Measurements from ENCODE around the gene RRP15. TPM values are rescaled to one million over a fixed set of nuclear protein-coding genes. Genes with fewer than 3 reads are reported as not detected.
A peak's percentile ranks its signal among the peaks of the same experiment; 100 is the strongest.

Gene RRP15
- total RNA-seq, 4 donors from 2014 or later, result 13.1 to 27.4 (median 18.8) TPM

GRCh38 chr1:218357893-218358232 is 72.8 kb downstream of the RRP15 start:
- intact Hi-C loops (cut with DNase I; ENCODE audit: low total_unique reads) (no loop called here), in situ Hi-C loops (cut with MboI; ENCODE audit: low sequenced_read_pairs in 4 of 4) (loop anchor here in 1 of 4 donors (25.0 kb wide), 1 partner anchor 104 kb away; no protein-coding TSS in a partner anchor)
- Histone ChIP-seq H3K27me3 (no peaks in the 10 kb centered on the region), H3K36me3 (no peaks in the 10 kb centered on the region), H3K4me3 (peak overlapping the region; percentile 3 to 42 (median 14)), H3K9me3 (no peaks in the 10 kb centered on the region), H3K4me1 (peaks cover 48 to 70% of the 10 kb centered on the region in 2 donors), H3K27ac (peak overlapping the region; percentile 35 to 94 (median 66))
- no peak for ATAC-seq
- DNase-seq, result no peak
- TF ChIP-seq CTCF (IDR thresholded peaks at IDR 0.05 in 4 of 5, conservative IDR thresholded peaks at IDR 0.05 in 1 of 5) (no peak), POLR2A (IDR thresholded peaks at IDR 0.05) (no peak)

- Histone ChIP-seq H3K9me3 (no peaks in the 10 kb centered on the region), H3K36me3 (no peaks in the 10 kb centered on the region), H3K27ac (peak overlapping the region; percentile 51 to 80 (median 75)), H3K27me3 (no peaks in the 10 kb centered on the region), H3K4me3 (no peak overlapping the region), H3K4me1 (peaks cover 61 to 75% of the 10 kb centered on the region in 2 donors)
- TF ChIP-seq CTCF (IDR thresholded peaks at IDR 0.05 in 4 of 5, conservative IDR thresholded peaks at IDR 0.05 in 1 of 5), result peak in 4 of 5 experiments; percentile 16 to 46 (median 34)
- TF ChIP-seq POLR2A (IDR thresholded peaks at IDR 0.05), result no peak
- ATAC-seq, result peak in 1 of 2 donors; percentile 13
- intact Hi-C loops (cut with DNase I; ENCODE audit: low total_unique reads) (no loop called here), in situ Hi-C loops (cut with MboI; ENCODE audit: low sequenced_read_pairs in 4 of 4) (loop anchor here in 1 of 4 donors (25.0 kb wide), 1 partner anchor 101 kb away; no protein-coding TSS in a partner anchor)
- no peak for DNase-seq
Observed at GRCh38 chr1:218361298-218362065, 76.4 kb downstream of the RRP15 start.

- DNase-seq, result no peak
- in situ Hi-C loops (cut with MboI; ENCODE audit: low sequenced_read_pairs in 4 of 4) (loop anchor here in 1 of 4 donors (25.0 kb wide), 1 partner anchor 100 kb away; no protein-coding TSS in a partner anchor), intact Hi-C loops (cut with DNase I; ENCODE audit: low total_unique reads) (no loop called here)
- Histone ChIP-seq H3K27me3 (no peaks in the 10 kb centered on the region), H3K9me3 (no peaks in the 10 kb centered on the region), H3K36me3 (no peaks in the 10 kb centered on the region), H3K4me1 (peaks cover 56 to 68% of the 10 kb centered on the region in 2 donors), H3K4me3 (no peak overlapping the region), H3K27ac (peak overlapping the region; percentile 51 to 80 (median 75))
- ATAC-seq, result no peak
- TF ChIP-seq POLR2A (IDR thresholded peaks at IDR 0.05) (no peak), CTCF (IDR thresholded peaks at IDR 0.05 in 4 of 5, conservative IDR thresholded peaks at IDR 0.05 in 1 of 5) (no peak)
Observed at GRCh38 chr1:218362418-218363076, 77.5 kb downstream of the RRP15 start.

- in situ Hi-C loops (cut with MboI; ENCODE audit: low sequenced_read_pairs in 4 of 4), result loop anchor here in 1 of 4 donors (25.0 kb wide), 1 partner anchor 99 kb away; no protein-coding TSS in a partner anchor
- Histone ChIP-seq H3K9me3 (no peaks in the 10 kb centered on the region), H3K27ac (peak overlapping the region; percentile 51 to 80 (median 75)), H3K4me1 (peaks cover 50 to 62% of the 10 kb centered on the region in 2 donors), H3K4me3 (no peak overlapping the region), H3K36me3 (no peaks in the 10 kb centered on the region), H3K27me3 (no peaks in the 10 kb centered on the region)
- intact Hi-C loops (cut with DNase I; ENCODE audit: low total_unique reads), result no loop called here
- DNase-seq (peak; percentile 52 to 72), ATAC-seq (peak; percentile 91 to 94)
- no peak for TF ChIP-seq POLR2A (IDR thresholded peaks at IDR 0.05)
- TF ChIP-seq CTCF (IDR thresholded peaks at IDR 0.05 in 4 of 5, conservative IDR thresholded peaks at IDR 0.05 in 1 of 5), result no peak
Observed at GRCh38 chr1:218363141-218363540, 78.0 kb downstream of the RRP15 start.

Measured in gastrocnemius medialis (tissue), 4 donors.